Erythroblast (primary cell): ENCODE data around the gene YPEL1.

Experiments
- GATA1 ChIP-seq: IDR thresholded peaks from 2 replicates; pipeline ENCODE4 v1.6.1; 2011; ENCODE audit warnings: low read depth, mild to moderate bottlenecking, control low read depth, low read length, moderate library complexity
- POLR2A ChIP-seq: IDR thresholded peaks from 2 replicates; pipeline ENCODE4 v1.6.1; 2011; ENCODE audit warnings: mild to moderate bottlenecking, low read length

GRCh38 chr22:21701384-21701971 lies 34.1 kb downstream of the YPEL1 start:
- no peak for TF ChIP-seq POLR2A
- no peak for TF ChIP-seq GATA1
